GM21515 (cell line): ENCODE measurements around the gene BRD9.

Experiments used
- ATAC-seq: cut with Tn5 transposase; IDR thresholded peaks from one replicate; pipeline ENCODE4 v1.9.1; 2021; ENCODE audit not compliant: unreplicated experiment

Gene BRD9

DNA sequence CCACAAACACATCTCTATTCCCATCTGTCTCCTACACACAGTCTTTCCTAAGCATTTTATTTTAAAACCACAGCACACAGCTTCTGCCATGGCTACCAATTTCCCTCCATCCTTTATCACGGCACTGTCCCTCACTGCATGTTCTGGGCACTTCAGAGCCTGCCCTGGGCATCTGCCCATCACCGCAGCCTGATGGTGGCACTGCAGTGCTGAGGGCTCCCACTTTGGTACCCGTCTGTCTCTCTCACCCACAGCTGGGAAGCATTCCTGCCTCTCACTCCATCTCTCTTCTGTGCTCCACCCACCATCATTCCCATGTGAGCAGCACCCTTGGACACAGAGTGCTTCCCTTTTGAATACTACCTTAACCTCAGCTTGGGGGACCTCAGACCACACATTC is 73.5 kb downstream of the BRD9 start:
- ATAC-seq = no peak

DNA sequence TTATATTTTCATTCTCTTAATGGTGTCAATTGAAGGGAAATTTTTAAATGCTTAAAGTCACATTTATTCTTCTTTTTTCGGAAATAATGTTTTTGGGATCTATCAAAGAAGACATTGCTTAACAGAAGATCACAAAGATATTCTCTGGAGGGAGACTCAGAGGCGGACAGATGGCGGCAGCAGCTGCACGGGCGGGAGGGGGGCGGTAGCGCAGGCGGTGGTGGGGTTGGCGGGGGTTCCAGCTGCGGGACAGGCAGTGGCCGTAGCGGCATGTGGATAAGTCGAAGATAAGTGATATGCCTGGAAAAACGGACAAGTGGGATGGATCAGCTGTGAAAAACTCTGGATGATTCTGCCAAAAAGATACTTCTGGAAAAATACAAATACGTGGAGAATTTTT is 76.4 kb downstream of the BRD9 start:
- ATAC-seq = no peak

GRCh38 chr5:815449-815848 is 77.2 kb downstream of the BRD9 start:
- no peak for ATAC-seq
